ENCODE measurements around the gene MTMR10. TPM values are rescaled to one million over a fixed set of nuclear protein-coding genes. Genes with fewer than 3 reads are reported as not detected.

MTMR10 gene
- total and polyA plus RNA-seq, 2 of the 4 experiments (the other 2 are of a cell fraction) = 11.2 to 13.8 TPM

DNA sequence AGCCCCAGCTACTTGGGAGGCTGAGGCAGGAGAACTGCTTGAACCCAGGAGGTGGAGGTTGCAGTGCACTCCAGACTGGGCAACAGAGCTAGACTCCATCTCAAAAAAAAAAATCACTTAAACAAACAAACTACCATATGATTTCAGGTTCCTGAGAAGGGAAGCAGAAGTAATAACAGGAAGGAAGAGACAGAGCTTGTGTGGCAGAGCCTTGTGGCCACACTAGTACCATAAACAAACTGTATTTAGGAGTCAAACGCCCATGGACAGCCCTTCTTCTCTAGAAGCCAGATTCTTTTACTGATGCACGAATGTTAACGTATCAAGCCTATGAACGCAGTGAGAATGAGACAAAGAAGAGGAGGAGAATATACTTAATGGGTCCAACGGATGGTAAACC, 12.0 kb downstream of the MTMR10 start:
- no peak overlapping the region for H3K56ac ChIP-seq (ENCODE audit: extremely low read depth, insufficient read depth, low read length)
- dilution Hi-C loops (cut with HindIII; ENCODE audit: low sequenced_read_pairs, unreplicated experiment) = no loop called here
- CTCF ChIA-PET = no interaction called here

More for the DNA sequence above, 12.0 kb downstream of the MTMR10 start:
- DNase-seq (no peak), ATAC-seq (ENCODE audit: low read depth) (no peak)
- Histone ChIP-seq H2AFZ (replicated peaks; ENCODE audit: low read length, poor library complexity) (no peak overlapping the region), H2BK20ac (ENCODE audit: low read depth, low read length) (no peak overlapping the region), H2BK120ac (ENCODE audit: low read depth, low read length) (no peak overlapping the region), H2AK9ac (replicated peaks; ENCODE audit: low read depth, low read length, poor library complexity) (no peak overlapping the region), H3K27me3 (ENCODE audit: control insufficient read depth, insufficient read depth, low read length) (no peaks in the 10 kb centered on the region), H4K91ac (ENCODE audit: insufficient read depth, low read depth, low read length) (no peak overlapping the region), H3K36me3 (ENCODE audit: control insufficient read depth, insufficient read depth, low read length) (peaks cover 3% of the 10 kb centered on the region; the same call in 1 of the 2 replicates), H2BK5ac (ENCODE audit: low read depth, low read length, poor library complexity, severe bottlenecking) (no peak overlapping the region), H2BK15ac (ENCODE audit: low read depth, low read length) (no peak overlapping the region), H3K9ac (ENCODE audit: low read depth, low read length) (no peak overlapping the region), H3K4me3 (ENCODE audit: insufficient read depth, low read depth, low read length) (no peak overlapping the region), H4K5ac (ENCODE audit: low read depth, low read length) (no peak overlapping the region), H3K14ac (replicated peaks; ENCODE audit: low read depth, low read length) (no peak overlapping the region), H4K8ac (ENCODE audit: low read depth in 2 of 2, low read length in 2 of 2) (no peak overlapping the region), H3K18ac (ENCODE audit: low read depth, low read length) (no peak overlapping the region), H3K23ac (ENCODE audit: low read depth, low read length) (no peak overlapping the region), H3K9me3 (ENCODE audit: control insufficient read depth, insufficient read depth, low read length) (no peaks in the 10 kb centered on the region), H3K27ac (ENCODE audit: insufficient read depth, low read length) (no peak overlapping the region), H2AK5ac (ENCODE audit: low read depth, low read length) (no peak overlapping the region), H4K20me1 (ENCODE audit: insufficient read depth, low read length) (peaks cover 19% of the 10 kb centered on the region; the same call in 1 of the 2 replicates), H3K79me1 (ENCODE audit: low read depth in 1 of 2, low read length in 2 of 2) (peaks cover 28 to 49% of the 10 kb centered on the region in 2 experiments), H3K4me2 (ENCODE audit: low read depth, low read length) (no peak overlapping the region), H3K4ac (ENCODE audit: low read depth, low read length) (no peak overlapping the region), H3K4me1 (ENCODE audit: control insufficient read depth, insufficient read depth, low read length) (no peaks in the 10 kb centered on the region), H3K9me1 (ENCODE audit: insufficient read depth, low read length) (no peaks in the 10 kb centered on the region)
- no peak for TF ChIP-seq MAZ (IDR thresholded peaks at IDR 0.05; ENCODE audit: borderline replicate concordance, low read depth, low read length)
- TF ChIP-seq, protein P1, sequence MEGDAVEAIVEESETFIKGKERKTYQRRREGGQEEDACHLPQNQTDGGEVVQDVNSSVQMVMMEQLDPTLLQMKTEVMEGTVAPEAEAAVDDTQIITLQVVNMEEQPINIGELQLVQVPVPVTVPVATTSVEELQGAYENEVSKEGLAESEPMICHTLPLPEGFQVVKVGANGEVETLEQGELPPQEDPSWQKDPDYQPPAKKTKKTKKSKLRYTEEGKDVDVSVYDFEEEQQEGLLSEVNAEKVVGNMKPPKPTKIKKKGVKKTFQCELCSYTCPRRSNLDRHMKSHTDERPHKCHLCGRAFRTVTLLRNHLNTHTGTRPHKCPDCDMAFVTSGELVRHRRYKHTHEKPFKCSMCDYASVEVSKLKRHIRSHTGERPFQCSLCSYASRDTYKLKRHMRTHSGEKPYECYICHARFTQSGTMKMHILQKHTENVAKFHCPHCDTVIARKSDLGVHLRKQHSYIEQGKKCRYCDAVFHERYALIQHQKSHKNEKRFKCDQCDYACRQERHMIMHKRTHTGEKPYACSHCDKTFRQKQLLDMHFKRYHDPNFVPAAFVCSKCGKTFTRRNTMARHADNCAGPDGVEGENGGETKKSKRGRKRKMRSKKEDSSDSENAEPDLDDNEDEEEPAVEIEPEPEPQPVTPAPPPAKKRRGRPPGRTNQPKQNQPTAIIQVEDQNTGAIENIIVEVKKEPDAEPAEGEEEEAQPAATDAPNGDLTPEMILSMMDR (conservative IDR thresholded peaks at IDR 0.05; ENCODE audit: low read depth, low read length) = no peak
- TF ChIP-seq MXI1 (IDR thresholded peaks at IDR 0.05; ENCODE audit: borderline replicate concordance, low read depth, low read length) = no peak
- TF ChIP-seq SMC3 (IDR thresholded peaks at IDR 0.05; ENCODE audit: low read depth, low read length) = no peak
- TF ChIP-seq, protein P2, sequence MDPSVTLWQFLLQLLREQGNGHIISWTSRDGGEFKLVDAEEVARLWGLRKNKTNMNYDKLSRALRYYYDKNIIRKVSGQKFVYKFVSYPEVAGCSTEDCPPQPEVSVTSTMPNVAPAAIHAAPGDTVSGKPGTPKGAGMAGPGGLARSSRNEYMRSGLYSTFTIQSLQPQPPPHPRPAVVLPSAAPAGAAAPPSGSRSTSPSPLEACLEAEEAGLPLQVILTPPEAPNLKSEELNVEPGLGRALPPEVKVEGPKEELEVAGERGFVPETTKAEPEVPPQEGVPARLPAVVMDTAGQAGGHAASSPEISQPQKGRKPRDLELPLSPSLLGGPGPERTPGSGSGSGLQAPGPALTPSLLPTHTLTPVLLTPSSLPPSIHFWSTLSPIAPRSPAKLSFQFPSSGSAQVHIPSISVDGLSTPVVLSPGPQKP (IDR thresholded peaks at IDR 0.05; ENCODE audit: borderline replicate concordance, low read depth, low read length) = no peak
- no peak for TF ChIP-seq BHLHE40 (IDR thresholded peaks at IDR 0.05; ENCODE audit: low read depth, low read length)
- TF ChIP-seq, protein P3, sequence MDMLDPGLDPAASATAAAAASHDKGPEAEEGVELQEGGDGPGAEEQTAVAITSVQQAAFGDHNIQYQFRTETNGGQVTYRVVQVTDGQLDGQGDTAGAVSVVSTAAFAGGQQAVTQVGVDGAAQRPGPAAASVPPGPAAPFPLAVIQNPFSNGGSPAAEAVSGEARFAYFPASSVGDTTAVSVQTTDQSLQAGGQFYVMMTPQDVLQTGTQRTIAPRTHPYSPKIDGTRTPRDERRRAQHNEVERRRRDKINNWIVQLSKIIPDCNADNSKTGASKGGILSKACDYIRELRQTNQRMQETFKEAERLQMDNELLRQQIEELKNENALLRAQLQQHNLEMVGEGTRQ (IDR thresholded peaks at IDR 0.05; ENCODE audit: low read depth, low read length) = no peak
- no peak for TF ChIP-seq POLR2A (IDR thresholded peaks at IDR 0.05; ENCODE audit: low read depth, low read length)
- TF ChIP-seq CHD1 (IDR thresholded peaks at IDR 0.05; ENCODE audit: low read depth, low read length) = no peak
- in situ Hi-C loops (cut with MboI; ENCODE audit: low sequenced_read_pairs) (no loop called here), intact Hi-C loops (cut with micrococcal nuclease) (loop anchor here (5.0 kb wide), 1 partner anchor 37 kb away; no protein-coding TSS in a partner anchor)
- BruUV-seq (replicated peaks) = no TSS peak
- POLR2A ChIA-PET (ENCODE audit: unreplicated experiment) = no interaction called here
- 100% methylated on average over 2 of the region's 5 CpGs; no CpG with 5 or more reads in 1 of the 2 experiments for WGBS, 2 experiments (ENCODE audit: extremely low coverage in 2 of 2, insufficient read length in 1 of 2)
